Stimulated activated effector memory CD8-positive, alpha-beta T cell treated with anti-CD3 and anti-CD28 coated beads, Interleukin-12 subunit alpha, Interleukin-12 subunit beta, amount 100 ng/mL, for 72 hours (primary cell): ENCODE measurements around the gene S100A8.

Experiments
- ATAC-seq: fragments of 150-1000 bp; cut with Tn5 transposase; 2 replicates; pipeline ENCODE4 v1.10.0; 2021
- DNase-seq, 2 donors: peaks; one replicate each; pipeline ENCODE4 v3.0.0; 2021 to 2022; ENCODE audit warnings: low spot score in 2 of 2
- H3K27ac Mint-ChIP-seq: one replicate; pipeline ENCODE4 v1.8.0; 2022; ENCODE audit warnings: mild to moderate bottlenecking, mixed read lengths
- H3K36me3 Mint-ChIP-seq: one replicate; pipeline ENCODE4 v1.8.0; 2022; ENCODE audit warnings: mild to moderate bottlenecking, mixed read lengths
- H3K4me1 Mint-ChIP-seq: one replicate; pipeline ENCODE4 v1.8.0; 2022; ENCODE audit warnings: mixed read lengths
- H3K4me3 Mint-ChIP-seq: one replicate; pipeline ENCODE4 v1.8.0; 2022; ENCODE audit warnings: mild to moderate bottlenecking, mixed read lengths
- H3K9me3 Mint-ChIP-seq: one replicate; pipeline ENCODE4 v1.8.0; 2022; ENCODE audit warnings: mixed read lengths

Gene S100A8

GRCh38 chr1:153340356-153340755, 50.5 kb downstream of the S100A8 start:
- DNase-seq (no peak), ATAC-seq (no peak)
- Mint-ChIP-seq H3K4me3 (no peak overlapping the region), H3K4me1 (peaks cover 12% of the 10 kb centered on the region), H3K36me3 (no peaks in the 10 kb centered on the region), H3K9me3 (no peaks in the 10 kb centered on the region), H3K27ac (no peak overlapping the region)
